ENCODE data around the gene HSD17B14. TPM values are rescaled to one million over a fixed set of nuclear protein-coding genes. Genes with fewer than 3 reads are reported as not detected.
"Not testable (repeated sequence)": the region's sequence is repeated elsewhere in the genome, so short reads cannot be mapped to it uniquely, and the experiment has no call there.

HSD17B14 gene
- total and polyA plus RNA-seq, 4 donors = 3.7 to 12.6 (median 8.1) TPM

GRCh38 chr19:48794291-48794690 is 42.0 kb downstream of the HSD17B14 start:
- Histone ChIP-seq H3K4me1 (ENCODE audit: control insufficient read depth in 4 of 4, insufficient read depth in 4 of 4, low read length in 3 of 4) (peaks cover 2 to 16% (median 11%) of the 10 kb centered on the region in 4 donors), H3K36me3 (ENCODE audit: control insufficient read depth in 4 of 4, insufficient read depth in 3 of 4, low read depth in 1 of 4, low read length in 3 of 4) (peaks cover 0 to 2% (median 0%) of the 10 kb centered on the region in 4 donors), H3K9ac (ENCODE audit: low read depth in 1 of 2, low read length in 2 of 2) (no peak overlapping the region), H3K27me3 (ENCODE audit: control insufficient read depth in 4 of 4, insufficient read depth in 4 of 4, low read length in 3 of 4) (no peaks in the 10 kb centered on the region), H3K9me3 (ENCODE audit: control insufficient read depth in 4 of 4, low read length in 3 of 4) (no peaks in the 10 kb centered on the region), H3K4me3 (ENCODE audit: low read depth in 1 of 3, low read length in 3 of 3) (no peak overlapping the region), H3K27ac (ENCODE audit: low read depth in 1 of 2, low read length in 2 of 2) (no peak overlapping the region)
- no peak for TF ChIP-seq FOXA1 (IDR thresholded peaks at IDR 0.05)
- no peak for TF ChIP-seq REST (IDR thresholded peaks at IDR 0.05)
- no peak for TF ChIP-seq ATF3 (IDR thresholded peaks at IDR 0.05)
- TF ChIP-seq TAF1 (conservative IDR thresholded peaks at IDR 0.05) = no peak
- no peak for TF ChIP-seq JUND (IDR thresholded peaks at IDR 0.05)
- TF ChIP-seq GABPA (IDR thresholded peaks at IDR 0.05 in 1 of 2, conservative IDR thresholded peaks at IDR 0.05 in 1 of 2) = no peak
- TF ChIP-seq NR2F2 (IDR thresholded peaks at IDR 0.05) = no peak
- no peak for TF ChIP-seq EGR1 (IDR thresholded peaks at IDR 0.05; ENCODE audit: low read depth in 2 of 2)
- TF ChIP-seq YY1 (IDR thresholded peaks at IDR 0.05) = no peak
- no peak for TF ChIP-seq CTCF (IDR thresholded peaks at IDR 0.05; ENCODE audit: low read depth, low read length, missing input control)
- TF ChIP-seq ZBTB33 (IDR thresholded peaks at IDR 0.05) = no peak
- no peak for TF ChIP-seq HNF4A (conservative IDR thresholded peaks at IDR 0.05)
- TF ChIP-seq MAX (IDR thresholded peaks at IDR 0.05) = no peak
- no peak for TF ChIP-seq FOXA2 (IDR thresholded peaks at IDR 0.05)
- no peak for DNase-seq (ENCODE audit: low spot score)
- WGBS = 90% methylated on average over 6 of the region's 6 CpGs

- no peak for TF ChIP-seq FOXA1 (IDR thresholded peaks at IDR 0.05)
- no peak for TF ChIP-seq EGR1 (IDR thresholded peaks at IDR 0.05; ENCODE audit: low read depth in 2 of 2)
- TF ChIP-seq JUND (IDR thresholded peaks at IDR 0.05) = no peak
- Histone ChIP-seq H3K4me3 (ENCODE audit: low read depth in 1 of 3, low read length in 3 of 3) (no peak overlapping the region), H3K36me3 (ENCODE audit: control insufficient read depth in 4 of 4, insufficient read depth in 3 of 4, low read depth in 1 of 4, low read length in 3 of 4) (peaks cover 0 to 2% (median 0%) of the 10 kb centered on the region in 4 donors), H3K9me3 (ENCODE audit: control insufficient read depth in 4 of 4, low read length in 3 of 4) (no peaks in the 10 kb centered on the region), H3K27me3 (ENCODE audit: control insufficient read depth in 4 of 4, insufficient read depth in 4 of 4, low read length in 3 of 4) (no peaks in the 10 kb centered on the region), H3K27ac (ENCODE audit: low read depth in 1 of 2, low read length in 2 of 2) (no peak overlapping the region), H3K4me1 (ENCODE audit: control insufficient read depth in 4 of 4, insufficient read depth in 4 of 4, low read length in 3 of 4) (peaks cover 2 to 16% (median 11%) of the 10 kb centered on the region in 4 donors), H3K9ac (ENCODE audit: low read depth in 1 of 2, low read length in 2 of 2) (no peak overlapping the region)
- no peak for DNase-seq (ENCODE audit: low spot score)
- 71% methylated on average over 8 of the region's 8 CpGs for WGBS
Observed at GRCh38 chr19:48793271-48793670, 43.0 kb downstream of the HSD17B14 start.

GRCh38 chr19:48787331-48787730 is 49.0 kb downstream of the HSD17B14 start:
- H3K27me3 ChIP-seq (ENCODE audit: control insufficient read depth in 4 of 4, insufficient read depth in 4 of 4, low read length in 3 of 4); H3K4me1 ChIP-seq (ENCODE audit: control insufficient read depth in 4 of 4, insufficient read depth in 4 of 4, low read length in 3 of 4); H3K27ac ChIP-seq (ENCODE audit: low read depth in 1 of 2, low read length in 2 of 2); DNase-seq (ENCODE audit: low spot score); H3K9me3 ChIP-seq (ENCODE audit: control insufficient read depth in 4 of 4, low read length in 3 of 4); H3K4me3 ChIP-seq (ENCODE audit: low read depth in 1 of 3, low read length in 3 of 3); H3K9ac ChIP-seq (ENCODE audit: low read depth in 1 of 2, low read length in 2 of 2); H3K36me3 ChIP-seq (ENCODE audit: control insufficient read depth in 4 of 4, insufficient read depth in 3 of 4, low read depth in 1 of 4, low read length in 3 of 4): not testable (repeated sequence)
- 90% methylated on average over 9 of the region's 9 CpGs for WGBS

- H3K27ac ChIP-seq (ENCODE audit: low read depth in 1 of 2, low read length in 2 of 2); H3K4me1 ChIP-seq (ENCODE audit: control insufficient read depth in 4 of 4, insufficient read depth in 4 of 4, low read length in 3 of 4); H3K4me3 ChIP-seq (ENCODE audit: low read depth in 1 of 3, low read length in 3 of 3); H3K9me3 ChIP-seq (ENCODE audit: control insufficient read depth in 4 of 4, low read length in 3 of 4); DNase-seq (ENCODE audit: low spot score); H3K9ac ChIP-seq (ENCODE audit: low read depth in 1 of 2, low read length in 2 of 2); H3K27me3 ChIP-seq (ENCODE audit: control insufficient read depth in 4 of 4, insufficient read depth in 4 of 4, low read length in 3 of 4); H3K36me3 ChIP-seq (ENCODE audit: control insufficient read depth in 4 of 4, insufficient read depth in 3 of 4, low read depth in 1 of 4, low read length in 3 of 4): not testable (repeated sequence)
- WGBS = 84% methylated on average over 7 of the region's 7 CpGs
Observed at GRCh38 chr19:48786422-48786821, 49.9 kb downstream of the HSD17B14 start.
